SK-N-SH treated with all-trans-retinoic acid at 6 μM for 48 hours (cell line): ENCODE data around the gene XIRP2.
A peak's percentile ranks its signal among the peaks of the same experiment; 100 is the strongest.

ENCODE experiments used
- ATAC-seq: fragments of 200-7000 bp; cut with Tn5 transposase; 3 replicates; pipeline ENCODE4 v1.9.1; 2020; ENCODE audit warnings: mild to moderate bottlenecking, moderate library complexity
- ARNTL ChIP-seq: fragments of 450-650 bp; formaldehyde crosslinking; IDR thresholded peaks from 2 replicates; pipeline ENCODE4 v1.5.0; 2020; ENCODE audit warnings: low read depth, mild to moderate bottlenecking, moderate library complexity, borderline replicate concordance
- BACH2 ChIP-seq: fragments of 250-450 bp; sonication (Bioruptor Pico); IDR thresholded peaks from 2 replicates; pipeline ENCODE4 v1.9.0; 2021; ENCODE audit warnings: mild to moderate bottlenecking, borderline replicate concordance
- CREB5 ChIP-seq: fragments of 250-450 bp; sonication (Bioruptor Pico); IDR thresholded peaks from 2 replicates; pipeline ENCODE4 v1.5.1; 2020; ENCODE audit warnings: low read depth, mild to moderate bottlenecking, moderate library complexity
- CSDC2 ChIP-seq: fragments of 250-450 bp; sonication (Bioruptor Pico); IDR thresholded peaks from 2 replicates; pipeline ENCODE4 v1.5.0; 2020; ENCODE audit warnings: mild to moderate bottlenecking, moderate library complexity
- ESRRG ChIP-seq: fragments of 250-450 bp; sonication (Bioruptor Pico); IDR thresholded peaks from 2 replicates; pipeline ENCODE4 v1.6.1; 2021; ENCODE audit warnings: mild to moderate bottlenecking
- GLIS3 ChIP-seq: fragments of 250-450 bp; sonication (Bioruptor Pico); IDR thresholded peaks from 2 replicates; pipeline ENCODE4 v1.5.0; 2020; ENCODE audit warnings: mild to moderate bottlenecking, moderate library complexity
- ISL1 ChIP-seq: fragments of 250-450 bp; sonication (Bioruptor Pico); IDR thresholded peaks from 2 replicates; pipeline ENCODE4 v2.1.2; 2022; ENCODE audit warnings: mild to moderate bottlenecking, moderate library complexity
- OSR1 ChIP-seq: fragments of 250-450 bp; sonication (Bioruptor Pico); IDR thresholded peaks from 2 replicates; pipeline ENCODE4 v1.8.0; 2022; ENCODE audit warnings: moderate library complexity, mild to moderate bottlenecking, inconsistent platforms
- POU6F1 ChIP-seq: fragments of 250-450 bp; sonication (Bioruptor Pico); IDR thresholded peaks from 2 replicates; pipeline ENCODE4 v1.8.0; 2021; ENCODE audit warnings: low read depth, mild to moderate bottlenecking, moderate library complexity, borderline replicate concordance
- PPARA ChIP-seq: fragments of 250-450 bp; sonication (Bioruptor Pico); IDR thresholded peaks from 2 replicates; pipeline ENCODE4 v1.5.0; 2020; ENCODE audit warnings: mild to moderate bottlenecking, borderline replicate concordance
- TCF4 ChIP-seq: fragments of 250-450 bp; sonication (Bioruptor Pico); IDR thresholded peaks from 2 replicates; pipeline ENCODE4 v1.8.0; 2021; ENCODE audit warnings: mild to moderate bottlenecking, moderate library complexity, borderline replicate concordance
- TOX ChIP-seq: fragments of 250-450 bp; sonication (Bioruptor Pico); IDR thresholded peaks from 2 replicates; pipeline ENCODE4 v1.8.0; 2021; ENCODE audit warnings: mild to moderate bottlenecking, moderate library complexity, borderline replicate concordance
- TSHZ2 ChIP-seq: fragments of 250-450 bp; sonication (Bioruptor Pico); IDR thresholded peaks from 2 replicates; pipeline ENCODE4 v1.5.0; 2020; ENCODE audit warnings: mild to moderate bottlenecking, moderate library complexity
- ZC3H10 ChIP-seq: fragments of 250-450 bp; sonication (Bioruptor Pico); IDR thresholded peaks from 2 replicates; pipeline ENCODE4 v1.5.1; 2021; ENCODE audit warnings: mild to moderate bottlenecking, moderate library complexity
- ZNF565 ChIP-seq: fragments of 450-650 bp; formaldehyde crosslinking; conservative IDR thresholded peaks from 2 replicates; pipeline ENCODE4 v1.5.0; 2020; ENCODE audit warnings: low read depth, mild to moderate bottlenecking, moderate library complexity
- ZNF8 ChIP-seq: fragments of 450-650 bp; formaldehyde crosslinking; IDR thresholded peaks from 2 replicates; pipeline ENCODE4 v1.5.0; 2020; ENCODE audit warnings: mild to moderate bottlenecking, moderate library complexity
- TF ChIP-seq, protein P1 (sequence below): fragments of 250-450 bp; sonication (Bioruptor Pico); IDR thresholded peaks from 2 replicates; pipeline ENCODE4 v1.8.0; 2020; ENCODE audit warnings: mild to moderate bottlenecking, moderate library complexity, borderline replicate concordance
- TF ChIP-seq, protein P2 (sequence below): fragments of 250-450 bp; sonication (Bioruptor Pico); IDR thresholded peaks from 2 replicates; pipeline ENCODE4 v1.5.1; 2021; ENCODE audit warnings: mild to moderate bottlenecking, moderate library complexity

XIRP2 gene

GRCh38 chr2:166899676-166900075 is 11.4 kb downstream of the XIRP2 start (continued):
- TF ChIP-seq, protein P1, sequence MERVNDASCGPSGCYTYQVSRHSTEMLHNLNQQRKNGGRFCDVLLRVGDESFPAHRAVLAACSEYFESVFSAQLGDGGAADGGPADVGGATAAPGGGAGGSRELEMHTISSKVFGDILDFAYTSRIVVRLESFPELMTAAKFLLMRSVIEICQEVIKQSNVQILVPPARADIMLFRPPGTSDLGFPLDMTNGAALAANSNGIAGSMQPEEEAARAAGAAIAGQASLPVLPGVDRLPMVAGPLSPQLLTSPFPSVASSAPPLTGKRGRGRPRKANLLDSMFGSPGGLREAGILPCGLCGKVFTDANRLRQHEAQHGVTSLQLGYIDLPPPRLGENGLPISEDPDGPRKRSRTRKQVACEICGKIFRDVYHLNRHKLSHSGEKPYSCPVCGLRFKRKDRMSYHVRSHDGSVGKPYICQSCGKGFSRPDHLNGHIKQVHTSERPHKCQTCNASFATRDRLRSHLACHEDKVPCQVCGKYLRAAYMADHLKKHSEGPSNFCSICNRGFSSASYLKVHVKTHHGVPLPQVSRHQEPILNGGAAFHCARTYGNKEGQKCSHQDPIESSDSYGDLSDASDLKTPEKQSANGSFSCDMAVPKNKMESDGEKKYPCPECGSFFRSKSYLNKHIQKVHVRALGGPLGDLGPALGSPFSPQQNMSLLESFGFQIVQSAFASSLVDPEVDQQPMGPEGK (CRISPR knock-in tag): no peak
- TF ChIP-seq ARNTL: no peak
- TF ChIP-seq, all 23 proteins: peak for 0

DNA sequence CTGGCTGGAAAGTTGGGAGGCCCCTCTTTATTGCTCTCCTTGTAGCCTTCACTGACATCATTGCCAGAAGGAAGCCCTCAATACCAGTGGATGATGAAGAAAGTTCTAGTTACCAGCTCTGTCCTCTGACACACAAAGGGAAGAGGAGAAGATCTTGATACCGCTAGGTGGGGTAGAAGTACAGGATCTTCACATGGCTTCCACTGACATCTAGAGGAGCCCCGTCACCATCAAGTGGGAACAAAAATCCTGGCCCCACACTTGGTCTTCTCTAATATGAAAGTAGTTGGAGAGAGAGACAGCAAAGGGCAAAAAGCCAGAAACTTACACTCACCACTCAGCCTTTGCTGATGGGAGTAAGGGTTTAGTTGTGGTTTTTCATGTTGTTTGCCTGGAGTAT is 12.4 kb downstream of the XIRP2 start:
- TF ChIP-seq BACH2 (CRISPR knock-in tag) (no peak), ESRRG (CRISPR knock-in tag) (no peak), TSHZ2 (CRISPR knock-in tag) (no peak), CREB5 (no peak), ZNF8 (CRISPR knock-in tag) (no peak), PPARA (no peak), POU6F1 (no peak), GLIS3 (no peak)
- TF ChIP-seq, protein P1 (CRISPR knock-in tag): no peak
- ATAC-seq: peak; percentile 61; the same call in 2 of the 3 replicates

DNA sequence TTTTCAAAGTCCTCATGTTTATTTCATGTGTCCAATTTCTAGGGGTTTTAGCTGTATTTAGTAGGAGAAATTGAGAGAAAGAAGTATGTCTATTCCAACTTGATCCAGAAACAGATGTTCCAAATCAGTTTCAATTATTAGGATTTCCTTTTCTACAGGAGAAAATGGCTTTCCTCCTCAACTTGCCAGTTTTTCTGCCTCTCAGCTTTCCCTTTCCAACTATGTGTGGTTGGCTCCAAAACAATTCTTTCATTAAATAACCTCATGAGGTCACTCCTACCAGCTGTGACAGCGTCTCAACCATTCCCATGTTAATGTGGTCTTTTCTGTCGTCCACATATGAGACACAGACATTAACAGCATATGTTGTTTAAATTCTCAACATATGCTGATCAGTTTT is 13.1 kb downstream of the XIRP2 start:
- TF ChIP-seq ZC3H10 (CRISPR knock-in tag) (no peak), OSR1 (no peak), ZNF8 (CRISPR knock-in tag) (no peak), BACH2 (CRISPR knock-in tag) (no peak), CREB5 (no peak), TOX (CRISPR knock-in tag) (no peak), ESRRG (CRISPR knock-in tag) (no peak), POU6F1 (no peak), ISL1 (CRISPR knock-in tag) (no peak), TCF4 (no peak), CSDC2 (CRISPR knock-in tag) (no peak), ZNF565 (CRISPR knock-in tag) (no peak), ARNTL (no peak), TSHZ2 (CRISPR knock-in tag) (no peak)
- TF ChIP-seq, protein P2, sequence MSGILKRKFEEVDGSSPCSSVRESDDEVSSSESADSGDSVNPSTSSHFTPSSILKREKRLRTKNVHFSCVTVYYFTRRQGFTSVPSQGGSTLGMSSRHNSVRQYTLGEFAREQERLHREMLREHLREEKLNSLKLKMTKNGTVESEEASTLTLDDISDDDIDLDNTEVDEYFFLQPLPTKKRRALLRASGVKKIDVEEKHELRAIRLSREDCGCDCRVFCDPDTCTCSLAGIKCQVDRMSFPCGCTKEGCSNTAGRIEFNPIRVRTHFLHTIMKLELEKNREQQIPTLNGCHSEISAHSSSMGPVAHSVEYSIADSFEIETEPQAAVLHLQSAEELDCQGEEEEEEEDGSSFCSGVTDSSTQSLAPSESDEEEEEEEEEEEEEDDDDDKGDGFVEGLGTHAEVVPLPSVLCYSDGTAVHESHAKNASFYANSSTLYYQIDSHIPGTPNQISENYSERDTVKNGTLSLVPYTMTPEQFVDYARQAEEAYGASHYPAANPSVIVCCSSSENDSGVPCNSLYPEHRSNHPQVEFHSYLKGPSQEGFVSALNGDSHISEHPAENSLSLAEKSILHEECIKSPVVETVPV (CRISPR knock-in tag): no peak
- TF ChIP-seq, all 23 proteins: peak for 0
- ATAC-seq: no peak
